Glomerular visceral epithelial cell (primary cell): ENCODE data around the gene DDX3X.

Source experiments
- DNase-seq: peaks from one replicate; pipeline ENCODE4 v3.0.0-alpha.2; 2016; ENCODE audit errors: extremely low spot score

DDX3X gene

GRCh38 chrX:41412261-41413081 is 78.5 kb downstream of the DDX3X start:
- DNase-seq, result no peak
